Measurements from ENCODE around the gene MCOLN1.

MCOLN1 gene

GRCh38 chr19:7579182-7579581 lies 56.8 kb downstream of the MCOLN1 start:
- DNase-seq: no peak

DNA sequence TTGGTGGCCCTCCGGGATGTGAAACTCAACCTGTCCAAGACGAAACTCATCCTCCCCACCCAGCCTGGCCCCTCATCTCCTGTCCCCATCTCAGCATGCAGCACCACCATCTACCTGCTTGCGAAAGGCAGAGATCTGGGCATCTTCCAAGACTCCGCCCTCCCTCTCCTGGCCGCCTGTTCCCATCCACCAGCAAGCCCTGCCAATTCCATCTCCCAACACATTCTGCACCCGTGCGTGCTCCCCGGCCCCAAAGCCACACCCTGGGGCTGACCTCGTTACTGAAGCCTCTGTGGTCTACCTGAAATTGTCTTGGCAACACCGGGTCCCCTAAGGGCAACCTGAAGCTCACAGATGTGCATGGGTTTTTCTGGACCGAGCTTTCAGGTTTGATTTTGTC lies 60.0 kb downstream of the MCOLN1 start:
- no peak for DNase-seq
